NCI-H526 treated with DMSO at 0.1 percent for 48 hours (cell line): ENCODE data around the gene DTX3.
"Not testable (repeated sequence)": the region's sequence is repeated elsewhere in the genome, so short reads cannot be mapped to it uniquely, and the experiment has no call there.

Source experiments
- DNase-seq: peaks from one replicate; lab custom pipeline; 2025; lab: John Stamatoyannopoulos, UW

DTX3 gene

GRCh38 chr12:57632073-57632957 lies 27.7 kb downstream of the DTX3 start:
- no peak for DNase-seq

GRCh38 chr12:57632958-57633840 lies 28.6 kb downstream of the DTX3 start, which contains the start of gene B4GALNT1:
Gene B4GALNT1 (minus strand): TSS chr12:57633201. CDS start chr12:57632132, 1,069 bp downstream.
- DNase-seq, result peak; percentile 47

GRCh38 chr12:57636731-57637130 lies 32.1 kb downstream of the DTX3 start:
- DNase-seq, result not testable (repeated sequence)

GRCh38 chr12:57637364-57637763 lies 32.7 kb downstream of the DTX3 start:
- no peak for DNase-seq

GRCh38 chr12:57638096-57638495 lies 33.5 kb downstream of the DTX3 start:
- DNase-seq, result no peak

- DNase-seq, result no peak
Observed at GRCh38 chr12:57640175-57641042, 35.8 kb downstream of the DTX3 start.

- no peak for DNase-seq
Observed at GRCh38 chr12:57641699-57642442, 37.2 kb downstream of the DTX3 start.

GRCh38 chr12:57645990-57646658 lies 41.5 kb downstream of the DTX3 start:
- DNase-seq, result not testable (repeated sequence)

GRCh38 chr12:57646659-57647049 lies 42.0 kb downstream of the DTX3 start:
- DNase-seq, result not testable (repeated sequence)

- no peak for DNase-seq
Observed at GRCh38 chr12:57654042-57654441, 49.4 kb downstream of the DTX3 start.

GRCh38 chr12:57655541-57656240 lies 51.1 kb downstream of the DTX3 start:
- no peak for DNase-seq

GRCh38 chr12:57656408-57656807 lies 51.8 kb downstream of the DTX3 start:
- DNase-seq, result not testable (repeated sequence)

GRCh38 chr12:57657744-57658143 lies 53.1 kb downstream of the DTX3 start:
- DNase-seq, result no peak

- no peak for DNase-seq
Observed at GRCh38 chr12:57658890-57659289, 54.3 kb downstream of the DTX3 start.
